T follicular helper cell (primary cell): ENCODE measurements around the gene OIP5.
A peak's percentile ranks its signal among the peaks of the same experiment; 100 is the strongest.
"Not testable (repeated sequence)": the region's sequence is repeated elsewhere in the genome, so short reads cannot be mapped to it uniquely, and the experiment has no call there.

Experiments
- DNase-seq: peaks from one replicate; pipeline ENCODE4 v3.0.0-alpha.2; 2020; ENCODE audit warnings: low read depth

OIP5 gene

GRCh38 chr15:41304149-41304770 lies 28.1 kb downstream of the OIP5 start:
- DNase-seq = no peak

- no peak for DNase-seq
Observed at GRCh38 chr15:41301587-41301986, 30.8 kb downstream of the OIP5 start.

- DNase-seq = not testable (repeated sequence)
Observed at GRCh38 chr15:41301139-41301538, 31.3 kb downstream of the OIP5 start.

GRCh38 chr15:41292521-41292920 lies 39.9 kb downstream of the OIP5 start:
- no peak for DNase-seq

- DNase-seq = no peak
Observed at GRCh38 chr15:41291065-41291631, 41.2 kb downstream of the OIP5 start.

GRCh38 chr15:41289953-41290352 lies 42.4 kb downstream of the OIP5 start:
- DNase-seq = no peak

- no peak for DNase-seq
Observed at GRCh38 chr15:41288464-41288863, 43.9 kb downstream of the OIP5 start.

- DNase-seq = no peak
Observed at GRCh38 chr15:41286665-41287333, 45.6 kb downstream of the OIP5 start.

GRCh38 chr15:41285285-41285684 lies 47.1 kb downstream of the OIP5 start:
- no peak for DNase-seq

GRCh38 chr15:41284427-41285177 lies 47.8 kb downstream of the OIP5 start:
- DNase-seq = no peak

GRCh38 chr15:41283653-41284426 lies 48.6 kb downstream of the OIP5 start:
- DNase-seq = peak; percentile 97

- DNase-seq = not testable (repeated sequence)
Observed at GRCh38 chr15:41282980-41283652, 49.3 kb downstream of the OIP5 start.

- not testable (repeated sequence) for DNase-seq
Observed at GRCh38 chr15:41282436-41282835, 50.0 kb downstream of the OIP5 start.

GRCh38 chr15:41281236-41281635 lies 51.2 kb downstream of the OIP5 start:
- no peak for DNase-seq

- DNase-seq = no peak
Observed at GRCh38 chr15:41279535-41280283, 52.7 kb downstream of the OIP5 start.

GRCh38 chr15:41278319-41278718 lies 54.1 kb downstream of the OIP5 start:
- DNase-seq = no peak

- no peak for DNase-seq
Observed at GRCh38 chr15:41276831-41277230, 55.6 kb downstream of the OIP5 start.

GRCh38 chr15:41269887-41270286 lies 62.5 kb downstream of the OIP5 start:
- DNase-seq = no peak

GRCh38 chr15:41263891-41264351 lies 68.5 kb downstream of the OIP5 start:
- no peak for DNase-seq

- no peak for DNase-seq
Observed at GRCh38 chr15:41262571-41262970, 69.8 kb downstream of the OIP5 start.
